GM18861 (cell line): Measurements from ENCODE around the gene STARD3NL.
"Not testable (repeated sequence)": the region's sequence is repeated elsewhere in the genome, so short reads cannot be mapped to it uniquely, and the experiment has no call there.

Experiments
- ATAC-seq: cut with Tn5 transposase; IDR thresholded peaks from one replicate; pipeline ENCODE4 v1.9.1; 2021; ENCODE audit not compliant: unreplicated experiment

Gene STARD3NL

DNA sequence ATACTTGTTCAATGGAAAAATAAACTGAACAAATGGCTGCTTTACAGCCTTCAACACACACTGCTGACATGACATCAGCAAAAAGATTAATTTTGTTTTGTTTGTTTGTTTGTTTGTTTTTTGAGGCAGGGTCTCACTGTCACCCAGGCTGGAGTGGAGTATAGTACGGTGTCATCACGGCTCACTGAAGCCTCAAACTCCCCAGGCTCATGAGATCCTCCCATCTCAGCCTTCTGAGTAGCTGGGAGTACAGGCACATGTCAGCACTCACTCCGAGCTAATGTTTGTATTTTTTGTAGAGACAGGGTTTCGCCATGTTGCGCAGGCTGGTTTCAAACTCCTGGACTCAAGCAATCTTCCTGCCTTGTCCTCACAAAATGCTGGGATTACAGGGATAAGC, 84.5 kb downstream of the STARD3NL start:
- ATAC-seq, result no peak

DNA sequence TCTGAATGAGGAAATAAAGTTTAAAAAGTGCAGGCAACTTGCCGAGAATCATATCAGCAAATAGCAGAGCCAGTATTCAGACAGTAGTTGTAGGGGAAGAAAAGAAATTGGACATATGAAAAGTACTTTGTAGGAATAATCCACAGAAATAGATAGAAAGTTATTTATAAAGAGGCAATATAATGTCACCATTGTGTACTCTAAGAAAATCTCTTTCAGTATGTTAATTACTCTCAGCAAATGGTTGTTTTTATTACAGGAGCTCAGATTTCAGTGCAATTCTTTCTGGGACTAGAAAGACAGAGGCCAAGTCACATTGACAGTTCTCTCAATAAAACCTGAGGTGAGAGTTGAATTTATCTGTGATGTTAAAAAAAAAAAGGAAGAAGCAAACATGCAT, 85.2 kb downstream of the STARD3NL start:
- not testable (repeated sequence) for ATAC-seq

DNA sequence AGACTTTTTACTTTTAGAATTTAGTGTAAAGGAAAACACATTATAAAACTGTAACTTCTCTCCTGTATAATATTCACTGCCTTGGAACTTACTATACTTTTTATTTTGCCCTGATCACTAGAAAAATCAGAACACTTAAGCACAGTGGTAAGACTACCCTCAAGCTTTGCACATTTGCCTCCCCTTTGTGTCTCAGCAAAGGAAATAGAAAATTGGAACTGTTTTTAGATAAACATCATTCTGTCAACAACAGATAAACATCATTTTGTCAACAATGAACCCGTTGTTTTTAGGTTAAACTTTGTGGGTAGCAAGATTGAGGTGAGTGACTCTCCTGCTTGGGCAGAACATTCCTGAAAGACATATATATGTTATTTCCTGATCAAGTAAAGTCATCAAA, 86.6 kb downstream of the STARD3NL start:
- ATAC-seq, result not testable (repeated sequence)

DNA sequence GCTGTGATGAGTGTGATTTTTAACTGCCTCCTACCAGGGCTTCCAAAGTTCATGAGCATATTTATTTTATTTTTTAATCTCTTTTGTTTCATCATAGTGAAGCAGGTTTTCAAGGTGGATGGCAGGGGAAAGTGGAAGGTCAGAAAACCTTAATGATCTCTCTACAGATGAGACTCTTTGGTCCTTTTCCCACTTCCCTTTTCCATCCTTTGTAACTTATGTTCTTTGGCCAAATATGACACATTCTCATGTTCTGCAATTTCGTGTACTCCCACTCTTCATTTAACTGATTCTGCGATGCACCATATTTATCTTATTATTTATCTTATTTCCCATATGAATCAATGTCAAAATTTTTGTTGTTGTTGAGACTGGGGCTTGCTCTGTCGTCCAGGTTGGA, 87.9 kb downstream of the STARD3NL start:
- not testable (repeated sequence) for ATAC-seq

DNA sequence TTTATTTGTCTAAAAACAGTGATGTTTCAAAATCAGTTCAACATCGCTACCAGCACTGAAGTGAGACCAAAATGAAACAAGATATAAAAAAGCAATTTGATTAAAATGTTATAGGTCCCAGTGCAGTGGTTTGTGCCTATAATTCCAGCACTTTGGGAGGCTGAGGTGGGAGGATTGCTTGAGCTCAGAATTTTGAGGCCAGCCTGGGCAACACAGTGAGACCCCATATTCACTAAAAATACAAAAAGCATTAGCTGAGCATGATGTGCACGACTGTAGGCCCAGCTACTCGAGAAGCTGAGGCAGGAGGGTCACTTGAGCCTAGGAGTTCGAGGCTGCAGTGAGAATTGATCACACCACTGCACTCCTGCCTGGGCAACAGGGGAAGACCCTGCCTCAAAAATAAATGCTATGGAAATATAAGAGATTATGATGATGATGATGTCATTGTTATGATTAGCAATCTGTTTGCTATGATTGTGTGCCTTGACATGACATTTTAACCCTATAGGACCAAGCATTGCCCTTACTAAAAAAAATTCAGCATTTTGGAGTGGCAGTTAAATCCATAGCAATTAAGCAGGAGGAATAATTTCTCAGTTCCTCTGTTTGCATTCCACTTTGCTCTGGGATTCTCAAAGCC, 91.8 kb downstream of the STARD3NL start:
- ATAC-seq, result not testable (repeated sequence)

DNA sequence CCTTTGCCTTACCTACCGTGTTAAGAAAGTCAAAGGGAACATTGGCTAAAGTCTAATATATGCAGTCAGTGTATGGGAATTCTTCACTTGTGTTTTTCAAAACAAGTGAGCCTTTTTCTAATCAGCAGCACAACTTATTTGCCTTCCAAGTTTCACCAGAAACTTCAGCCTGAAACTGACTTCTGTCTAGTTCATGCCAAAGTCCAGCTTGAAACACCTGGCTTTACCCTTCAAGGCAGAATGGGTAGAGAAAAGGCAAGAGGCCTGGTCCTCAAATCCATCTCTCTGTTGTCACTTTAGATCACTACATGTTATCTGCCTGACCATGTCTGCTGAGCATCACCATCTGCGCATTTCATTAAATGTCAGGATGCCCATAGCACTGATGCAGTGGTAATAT, 92.4 kb downstream of the STARD3NL start:
- not testable (repeated sequence) for ATAC-seq

DNA sequence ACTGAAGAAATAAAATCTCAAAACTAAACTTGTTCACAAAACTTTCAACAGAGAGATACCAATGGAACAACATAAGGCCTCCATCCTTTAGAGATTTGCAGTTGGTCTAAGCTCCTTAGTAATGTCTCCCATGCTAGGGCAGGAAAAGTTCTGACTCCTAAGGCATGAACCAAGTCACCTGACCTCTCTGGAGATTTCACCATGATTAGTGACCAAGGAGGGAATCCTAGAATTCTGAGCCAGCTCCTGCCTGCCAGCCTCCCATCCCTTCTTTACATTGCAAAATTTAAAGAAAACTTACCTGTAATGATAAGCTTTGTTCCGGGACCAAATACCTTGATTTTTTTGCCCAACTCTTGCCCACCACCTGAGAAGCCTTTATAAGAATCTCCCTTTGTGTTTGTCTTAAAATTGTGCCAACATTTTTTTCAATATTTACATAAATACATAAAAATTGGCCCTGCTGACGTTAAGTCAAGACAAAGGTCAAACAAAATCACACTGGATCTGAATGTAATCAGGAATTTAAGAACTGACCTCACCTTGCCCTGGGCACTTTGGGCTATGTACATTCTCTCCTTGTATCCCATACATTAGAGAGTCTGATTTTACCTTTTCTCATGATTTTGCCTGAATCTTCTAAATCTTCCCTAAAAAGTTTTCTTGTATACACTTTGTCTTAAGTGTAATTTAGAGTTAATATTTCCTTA, 95.4 kb downstream of the STARD3NL start, which contains the start of gene TARP:
TSS of gene TARP (minus strand) at position 351 of the 710 bp plus-strand sequence.
- ATAC-seq, result no peak

DNA sequence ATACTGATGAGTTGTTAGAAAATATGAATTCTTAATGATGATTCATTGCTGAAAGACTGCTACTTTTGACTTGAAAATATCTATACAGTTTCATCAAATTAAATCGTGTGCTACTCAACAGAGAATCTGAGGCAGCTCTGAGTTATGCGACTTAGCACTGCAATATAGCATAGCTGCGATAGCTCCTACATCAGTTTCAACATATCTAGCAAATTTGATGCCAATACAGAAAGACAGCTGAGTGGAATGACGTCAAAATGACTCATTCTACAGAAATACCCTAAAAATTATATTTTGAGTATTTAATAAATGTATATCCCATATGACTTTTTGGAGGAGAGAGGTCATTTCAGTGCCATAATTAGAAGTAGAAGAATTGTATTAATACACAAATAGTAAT, 96.4 kb downstream of the STARD3NL start:
- no peak for ATAC-seq

DNA sequence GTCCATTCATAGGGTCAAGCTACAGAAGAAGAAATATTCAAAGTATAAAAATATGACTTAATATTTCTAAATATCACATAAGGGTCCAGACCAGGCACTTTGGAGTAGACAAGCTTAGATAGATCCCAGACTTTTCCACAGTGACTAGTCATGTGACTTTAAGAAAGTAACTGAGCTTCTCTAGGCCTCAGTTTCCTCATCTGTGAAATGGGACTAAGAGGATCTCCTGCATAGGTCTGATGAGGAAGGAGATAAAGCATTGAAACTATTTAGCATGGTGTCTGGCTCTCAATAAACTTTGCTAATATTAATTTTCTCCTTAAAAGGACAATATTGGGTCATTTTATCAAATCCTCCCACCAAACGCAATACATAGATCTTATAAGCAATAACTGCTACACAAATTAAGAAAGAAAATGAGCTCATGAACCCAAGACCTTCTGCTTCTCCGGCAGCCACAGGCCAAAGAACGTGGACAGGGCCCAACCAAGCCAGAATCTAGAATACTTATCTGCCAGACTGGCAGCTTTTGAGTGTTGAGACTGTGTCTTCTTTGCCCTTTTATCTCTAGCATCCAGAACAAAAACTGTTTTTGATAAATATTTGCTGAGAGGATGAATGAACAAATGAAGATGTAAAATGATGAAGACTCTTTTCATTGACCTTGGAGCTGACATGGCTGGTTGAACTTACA, 97.0 kb downstream of the STARD3NL start:
- ATAC-seq, result no peak

DNA sequence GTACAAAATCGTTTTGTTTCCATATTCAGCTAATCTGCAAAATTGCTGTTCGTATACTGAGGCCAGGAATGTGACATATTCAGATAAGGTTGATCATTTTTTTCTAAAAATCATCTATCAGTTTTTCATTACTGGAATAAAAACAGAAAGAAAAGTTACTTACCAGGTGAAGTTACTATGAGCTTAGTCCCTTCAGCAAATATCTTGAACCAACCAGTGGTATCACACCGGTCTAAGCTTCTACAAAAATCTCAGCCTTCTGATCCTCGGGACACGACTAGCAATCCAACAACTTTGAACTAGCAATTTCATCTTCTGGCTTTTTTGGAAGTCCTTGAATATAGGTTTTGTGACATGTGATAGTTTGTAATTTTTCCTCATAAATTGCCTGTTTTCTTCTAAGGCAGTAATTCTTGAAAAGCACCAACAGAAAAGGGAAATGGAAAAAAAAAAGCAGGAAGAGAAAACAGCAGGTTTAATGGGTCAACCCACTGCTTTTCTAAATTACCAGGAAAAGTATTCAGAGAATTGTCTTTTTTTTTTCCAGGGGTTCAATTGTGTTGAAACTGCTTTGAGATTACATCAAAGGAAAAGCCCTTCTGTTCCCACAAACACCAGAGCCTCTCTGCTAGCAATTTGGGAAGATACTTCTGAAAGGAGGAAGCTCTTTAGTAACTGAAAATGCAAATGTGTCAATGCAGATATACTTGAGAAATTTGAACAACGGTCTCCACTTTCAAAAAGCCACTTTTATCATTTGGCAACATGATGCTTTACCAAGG, 98.2 kb downstream of the STARD3NL start:
- no peak for ATAC-seq

DNA sequence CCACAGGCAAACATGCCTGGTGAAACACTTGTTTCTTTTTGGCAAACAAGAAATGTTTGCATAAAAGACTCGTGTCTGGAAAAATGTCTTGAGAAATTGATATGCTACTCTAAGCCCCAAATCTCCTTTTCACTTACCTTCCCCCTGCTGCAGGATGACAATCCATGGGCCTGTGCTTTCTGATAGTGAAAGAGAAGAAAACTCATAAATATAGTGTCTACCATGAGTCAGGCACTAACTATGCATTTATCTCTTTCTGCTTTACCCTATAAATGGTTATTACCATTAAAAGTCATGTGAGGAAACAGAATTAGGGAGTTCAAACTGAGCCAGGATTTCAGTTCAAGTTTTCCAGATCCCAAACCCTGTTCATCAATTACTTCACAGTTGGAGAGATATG, 102.0 kb downstream of the STARD3NL start:
- no peak for ATAC-seq
